Activated naive CD4-positive, alpha-beta T cell treated with anti-CD3 and anti-CD28 coated beads, Interleukin-2, amount 50 U/mL, for 72 hours (primary cell): ENCODE data around the gene LARP4B. TPM values are rescaled to one million over a fixed set of nuclear protein-coding genes. Genes with fewer than 3 reads are reported as not detected.

Experiments used
- ATAC-seq, 2 donors: fragments of 150-1000 bp; cut with Tn5 transposase; 2 replicates each; pipeline ENCODE4 v1.10.0; 2021; ENCODE audit warnings: mild to moderate bottlenecking in 2 of 2, moderate library complexity in 2 of 2
- DNase-seq, 2 donors: peaks; one replicate each; pipeline ENCODE4 v3.0.0; 2021 to 2022; ENCODE audit warnings: low spot score in 2 of 2
- H3K27ac Mint-ChIP-seq, 2 donors: one replicate each; pipeline ENCODE4 v1.8.0; 2022; ENCODE audit warnings: mild to moderate bottlenecking in 2 of 2, mixed read lengths in 2 of 2
- H3K36me3 Mint-ChIP-seq, 2 donors: one replicate each; pipeline ENCODE4 v1.8.0; 2022; ENCODE audit warnings: mixed read lengths in 2 of 2
- H3K9me3 Mint-ChIP-seq, 2 donors: one replicate each; pipeline ENCODE4 v1.8.0; 2022; ENCODE audit warnings: mixed read lengths in 2 of 2
- total RNA-seq, 2 donors: library from RNA; stranded (reverse); gene quantifications; one replicate each; pipeline ENCODE4 v1.2.3, GENCODE V29; 2022

LARP4B gene
- total RNA-seq, 2 donors from 2014 or later, result 87.4 to 122 TPM

DNA sequence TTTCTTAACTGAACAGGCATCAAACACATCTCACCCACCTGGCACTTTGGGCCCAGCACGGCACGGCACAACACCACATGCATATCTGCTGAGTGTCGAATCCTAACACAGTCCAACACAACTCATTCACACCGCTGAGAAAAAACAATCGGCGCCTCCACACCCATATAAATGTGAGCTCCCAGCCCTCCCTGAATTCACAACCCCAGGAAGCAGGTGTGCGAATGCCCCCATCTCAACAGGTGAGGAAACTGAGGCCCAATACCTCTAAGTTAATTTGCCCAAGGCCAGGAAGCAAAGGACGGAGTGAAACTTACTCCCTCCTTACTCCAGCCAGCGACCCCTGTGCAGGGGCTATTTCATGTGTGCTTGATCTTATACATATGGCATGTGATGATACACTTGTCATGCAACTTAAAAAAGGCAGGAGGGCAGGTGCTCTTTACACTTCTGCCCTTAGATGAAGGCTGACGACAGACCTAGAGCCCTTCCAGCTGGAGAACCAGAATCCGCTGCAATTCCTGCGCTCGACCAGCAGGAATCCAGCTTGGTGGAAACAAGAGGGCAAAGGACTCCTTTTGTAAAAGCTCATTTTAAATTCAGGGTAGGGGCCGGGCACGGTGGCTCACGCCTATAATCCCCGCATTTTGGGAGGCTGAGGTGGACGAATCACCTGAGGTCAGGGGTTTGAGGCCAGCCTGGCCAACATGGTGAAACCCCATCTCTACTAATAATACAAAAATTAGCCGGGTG lies 116.0 kb downstream of the LARP4B start:
- peaks cover 6 to 18% of the 10 kb centered on the region in 2 donors for H3K36me3 Mint-ChIP-seq
- no peaks in the 10 kb centered on the region for H3K9me3 Mint-ChIP-seq
- DNase-seq, result no peak
- no peak for ATAC-seq
- H3K27ac Mint-ChIP-seq, result peak overlapping the region in 1 of 2 donors; percentile 74

DNA sequence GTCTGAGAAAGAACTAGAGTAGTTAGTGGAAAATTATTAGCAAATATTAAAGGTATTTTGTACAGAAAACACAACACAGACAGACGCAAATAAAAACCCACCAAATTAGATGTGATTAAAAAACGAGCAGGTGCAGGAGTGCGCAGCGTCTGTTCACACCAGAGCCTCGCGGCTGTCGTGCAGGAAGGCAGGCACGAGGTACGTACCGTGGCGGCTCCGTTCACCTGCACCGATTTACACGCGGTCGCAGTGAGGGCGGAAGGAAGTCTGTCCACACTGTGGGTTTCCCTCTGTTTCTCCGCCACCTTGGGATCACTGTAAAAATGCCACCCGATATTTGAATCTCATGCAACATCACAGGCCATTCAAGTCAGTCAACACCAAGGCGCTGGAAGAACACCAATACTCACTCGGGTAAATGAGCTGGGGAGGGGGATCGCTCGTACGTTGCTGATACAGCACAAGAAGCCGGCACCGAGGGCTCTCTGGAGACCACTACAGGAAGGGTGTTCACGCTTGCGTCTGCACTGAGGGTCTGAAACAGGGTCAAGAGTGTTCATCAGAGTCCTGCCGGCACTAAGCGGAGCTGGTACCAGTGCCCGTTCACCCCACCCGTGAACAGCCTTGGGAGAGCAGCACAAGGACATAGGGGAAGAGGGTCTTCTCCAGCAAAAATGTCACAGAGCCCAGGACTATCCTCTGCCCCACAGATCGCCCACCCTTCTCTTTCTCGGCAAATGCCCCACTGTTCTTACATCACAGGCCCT lies 116.8 kb downstream of the LARP4B start:
- peak overlapping the region in 1 of 2 donors; percentile 50 for H3K27ac Mint-ChIP-seq
- no peaks in the 10 kb centered on the region for H3K9me3 Mint-ChIP-seq

DNA sequence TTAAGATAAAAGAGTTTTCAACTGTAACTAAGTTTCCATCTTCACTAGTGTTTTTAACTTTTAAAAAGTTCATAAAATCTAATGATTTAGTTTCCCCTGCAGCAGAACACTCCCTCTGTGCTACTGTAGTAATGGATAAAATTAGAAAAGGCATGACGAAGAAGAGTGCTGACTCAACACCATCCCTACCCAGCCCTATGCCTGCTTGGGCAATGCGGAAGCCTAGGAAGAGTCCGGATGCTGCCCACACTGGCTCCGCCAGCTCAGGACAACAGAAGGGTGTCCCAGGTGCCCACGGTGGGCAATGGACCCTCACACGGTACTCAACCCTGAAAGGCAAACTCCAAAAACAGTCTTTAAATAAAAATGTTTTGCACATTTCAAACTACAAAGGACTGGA lies 118.2 kb downstream of the LARP4B start:
- Mint-ChIP-seq H3K9me3 (no peaks in the 10 kb centered on the region), H3K36me3 (peaks cover 6 to 14% of the 10 kb centered on the region in 2 donors), H3K27ac (no peak overlapping the region)
- DNase-seq, result no peak
- ATAC-seq, result no peak

More for the DNA sequence above, 116.8 kb downstream of the LARP4B start:
- no peak for ATAC-seq
- peaks cover 6 to 18% of the 10 kb centered on the region in 2 donors for H3K36me3 Mint-ChIP-seq
- no peak for DNase-seq

DNA sequence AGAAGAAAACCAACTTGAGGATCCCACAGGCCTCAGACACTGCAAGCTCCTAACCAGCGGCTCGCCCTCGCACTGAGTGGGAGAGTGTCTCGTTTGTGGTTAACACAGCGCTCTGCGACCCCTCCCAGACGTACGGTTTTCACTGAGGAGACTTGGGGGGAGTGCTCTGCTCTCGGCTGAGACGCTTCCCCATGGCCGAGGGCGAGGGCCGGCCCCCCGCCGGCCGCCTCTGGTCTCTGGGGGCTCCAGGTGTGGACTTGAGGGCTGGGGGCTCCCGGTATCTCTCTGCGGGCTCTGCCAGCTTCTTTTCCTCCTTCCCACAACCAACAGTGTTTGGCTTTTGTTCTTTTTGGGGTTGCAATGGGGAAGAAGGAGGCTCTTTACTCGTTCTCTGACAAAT lies 118.7 kb downstream of the LARP4B start:
- H3K9me3 Mint-ChIP-seq, result no peaks in the 10 kb centered on the region
- H3K36me3 Mint-ChIP-seq, result peaks cover 6 to 14% of the 10 kb centered on the region in 2 donors
- no peak for DNase-seq
- H3K27ac Mint-ChIP-seq, result no peak overlapping the region
- ATAC-seq, result no peak

DNA sequence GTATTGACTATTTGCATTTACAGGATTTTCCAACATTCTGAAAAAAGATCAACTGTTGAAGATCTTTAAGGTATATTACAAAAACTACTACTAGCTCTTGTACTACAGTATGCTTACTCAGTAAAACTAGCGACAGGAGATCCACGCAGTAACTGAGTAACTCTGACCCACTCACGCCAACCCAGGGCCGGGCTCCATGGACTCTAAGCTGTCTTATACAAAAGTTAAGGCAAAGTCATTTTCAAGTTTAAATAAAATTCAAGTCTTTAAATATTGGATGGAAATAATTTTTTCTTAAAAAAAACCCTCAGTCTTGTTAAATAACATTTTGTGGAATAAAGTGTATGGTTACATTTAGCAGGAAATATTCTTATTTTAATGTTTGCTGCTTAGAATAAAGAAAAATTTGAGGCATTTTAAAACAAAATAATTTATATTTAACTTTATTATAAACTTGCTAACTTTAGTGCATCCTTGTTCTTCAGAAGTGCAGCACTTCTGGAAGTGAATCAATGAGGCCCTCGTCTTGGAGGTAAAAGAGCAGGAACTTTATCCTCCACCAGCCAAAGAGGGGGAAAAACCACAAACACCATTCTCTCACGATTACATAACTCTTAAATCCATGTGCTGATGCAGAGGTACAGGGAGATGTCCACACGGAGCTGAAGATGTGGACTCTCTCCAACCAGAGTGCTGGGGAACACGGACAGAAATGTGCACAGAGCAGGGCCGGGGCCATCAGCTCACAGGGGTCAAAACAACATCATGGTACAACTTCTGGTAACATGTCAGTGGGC lies 119.9 kb downstream of the LARP4B start:
- no peak for ATAC-seq
- Mint-ChIP-seq H3K9me3 (no peaks in the 10 kb centered on the region), H3K36me3 (peaks cover 9 to 18% of the 10 kb centered on the region in 2 donors), H3K27ac (peak overlapping the region in 1 of 2 donors; percentile 50)
- no peak for DNase-seq

DNA sequence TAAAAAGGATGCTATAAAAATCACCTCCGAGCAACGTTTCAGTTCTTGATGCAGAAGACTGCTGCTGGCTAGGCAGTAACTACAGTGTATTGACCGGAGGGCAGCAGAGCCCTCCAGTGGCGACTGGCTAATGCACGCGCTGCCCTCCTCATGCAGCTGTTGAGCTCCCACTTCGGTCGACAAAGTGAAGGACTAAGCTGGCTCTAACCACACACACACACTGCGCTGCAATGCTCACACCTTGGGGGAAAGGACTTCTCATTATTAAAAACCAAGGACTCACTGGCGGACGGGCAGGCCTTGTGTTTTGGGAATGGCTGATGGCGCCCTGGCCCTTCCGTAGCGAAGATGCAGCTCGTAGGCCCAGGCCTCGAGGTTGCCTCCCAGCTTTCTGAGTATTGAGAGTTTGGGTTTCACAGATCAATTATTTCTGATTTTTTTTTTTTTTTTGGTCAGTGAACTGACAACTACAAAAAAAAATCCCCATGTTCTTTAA lies 121.1 kb downstream of the LARP4B start:
- no peaks in the 10 kb centered on the region for H3K9me3 Mint-ChIP-seq
- H3K36me3 Mint-ChIP-seq, result peaks cover 12 to 18% of the 10 kb centered on the region in 2 donors
- DNase-seq (no peak), ATAC-seq (no peak)
- no peak overlapping the region for H3K27ac Mint-ChIP-seq

DNA sequence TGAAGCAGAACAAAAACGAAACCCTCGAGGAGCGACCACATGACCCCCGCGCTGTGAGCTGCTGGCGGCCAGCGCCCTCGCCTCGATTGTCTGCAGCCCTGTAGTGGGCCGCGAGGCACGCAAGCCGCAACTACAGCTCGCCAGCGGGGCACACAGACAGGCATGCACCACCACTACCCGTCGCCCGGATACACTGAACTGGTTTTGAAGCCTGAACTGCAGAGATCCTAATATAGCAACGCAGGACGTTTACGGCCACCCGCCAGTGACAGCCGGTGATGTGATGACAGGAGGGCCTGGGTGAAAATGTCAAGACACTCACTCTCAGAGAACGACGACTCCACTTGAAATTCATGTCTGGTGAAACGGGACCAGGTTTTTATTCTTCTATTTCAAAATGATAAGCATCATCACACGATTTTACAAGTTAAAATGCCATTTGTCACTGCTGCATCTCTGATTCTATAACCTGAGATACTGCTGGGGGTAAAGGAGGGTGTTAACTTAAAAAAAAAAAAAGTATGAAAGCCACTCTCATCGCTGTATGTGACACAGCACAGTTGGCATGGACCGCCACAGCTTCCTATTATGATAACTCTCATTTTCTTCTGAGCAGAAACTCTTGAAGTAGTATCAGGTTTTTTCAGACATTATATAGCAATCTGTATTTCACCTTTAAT lies 121.7 kb downstream of the LARP4B start:
- Mint-ChIP-seq H3K9me3 (no peaks in the 10 kb centered on the region), H3K36me3 (peaks cover 12% of the 10 kb centered on the region in 2 donors), H3K27ac (no peak overlapping the region)
- ATAC-seq, result no peak
- DNase-seq, result no peak

DNA sequence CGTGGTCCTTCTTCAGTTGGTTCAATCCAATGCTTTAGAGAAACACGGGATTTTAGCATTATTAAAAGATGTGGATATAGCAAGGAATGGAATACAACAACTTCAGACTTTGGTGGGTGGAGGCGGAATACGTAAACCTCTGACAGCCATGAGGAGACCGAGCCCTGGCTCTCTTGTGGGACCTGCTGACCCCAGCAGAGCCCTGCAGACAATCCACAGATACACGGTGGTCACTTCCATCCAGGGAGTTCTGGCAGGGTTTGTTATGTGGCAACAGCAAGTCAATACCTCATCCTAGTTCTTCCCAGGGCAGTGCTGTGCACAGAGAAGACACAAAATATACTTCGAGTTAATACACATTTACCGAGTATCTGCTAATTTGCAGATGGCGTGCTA lies 123.5 kb downstream of the LARP4B start:
- DNase-seq (no peak), ATAC-seq (no peak)
- Mint-ChIP-seq H3K9me3 (no peaks in the 10 kb centered on the region), H3K36me3 (peaks cover 6% of the 10 kb centered on the region in 2 donors), H3K27ac (peak overlapping the region in 1 of 2 donors; percentile 45)

DNA sequence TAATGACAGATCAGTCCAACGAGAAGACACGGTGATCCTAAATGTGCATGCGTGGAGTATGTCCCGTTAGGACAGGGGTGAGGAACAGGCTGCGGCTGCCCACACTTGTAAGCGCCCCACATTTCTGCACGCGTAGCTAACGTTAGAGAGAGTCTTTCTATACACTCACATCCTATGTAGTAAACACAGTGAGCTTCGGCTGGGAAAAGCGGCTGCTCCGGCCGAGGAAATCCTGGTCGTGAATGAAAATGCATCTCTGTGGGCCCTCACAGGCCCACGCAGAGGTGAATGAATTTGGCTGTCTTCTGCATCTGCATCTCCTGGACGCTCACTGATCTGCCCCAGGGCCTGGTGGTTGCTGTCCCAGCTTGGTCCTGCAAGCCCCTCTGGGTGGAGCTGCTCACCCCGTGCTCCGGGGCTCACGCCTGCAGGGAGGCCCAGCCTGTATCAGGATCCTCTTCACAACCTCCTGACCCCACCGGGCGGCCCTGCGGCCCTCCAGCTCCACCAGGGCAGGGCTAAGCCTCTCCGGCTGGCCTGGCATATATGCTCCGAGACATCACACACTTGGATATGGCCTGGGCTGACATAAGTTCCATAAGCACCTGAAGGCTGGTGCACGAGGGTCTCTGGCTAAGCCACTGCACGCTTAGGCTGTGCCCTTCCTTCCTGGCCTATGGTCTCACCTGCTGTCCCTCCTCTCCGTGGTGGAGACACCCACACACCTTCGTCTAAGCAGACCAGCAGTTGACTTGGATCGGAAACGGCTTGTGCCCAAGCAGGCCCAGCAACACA lies 124.1 kb downstream of the LARP4B start:
- DNase-seq, result no peak
- no peak overlapping the region for H3K27ac Mint-ChIP-seq
- ATAC-seq, result peak in 1 of 2 donors; percentile 11
- H3K36me3 Mint-ChIP-seq, result peaks cover 6% of the 10 kb centered on the region in 2 donors
- H3K9me3 Mint-ChIP-seq, result no peaks in the 10 kb centered on the region

DNA sequence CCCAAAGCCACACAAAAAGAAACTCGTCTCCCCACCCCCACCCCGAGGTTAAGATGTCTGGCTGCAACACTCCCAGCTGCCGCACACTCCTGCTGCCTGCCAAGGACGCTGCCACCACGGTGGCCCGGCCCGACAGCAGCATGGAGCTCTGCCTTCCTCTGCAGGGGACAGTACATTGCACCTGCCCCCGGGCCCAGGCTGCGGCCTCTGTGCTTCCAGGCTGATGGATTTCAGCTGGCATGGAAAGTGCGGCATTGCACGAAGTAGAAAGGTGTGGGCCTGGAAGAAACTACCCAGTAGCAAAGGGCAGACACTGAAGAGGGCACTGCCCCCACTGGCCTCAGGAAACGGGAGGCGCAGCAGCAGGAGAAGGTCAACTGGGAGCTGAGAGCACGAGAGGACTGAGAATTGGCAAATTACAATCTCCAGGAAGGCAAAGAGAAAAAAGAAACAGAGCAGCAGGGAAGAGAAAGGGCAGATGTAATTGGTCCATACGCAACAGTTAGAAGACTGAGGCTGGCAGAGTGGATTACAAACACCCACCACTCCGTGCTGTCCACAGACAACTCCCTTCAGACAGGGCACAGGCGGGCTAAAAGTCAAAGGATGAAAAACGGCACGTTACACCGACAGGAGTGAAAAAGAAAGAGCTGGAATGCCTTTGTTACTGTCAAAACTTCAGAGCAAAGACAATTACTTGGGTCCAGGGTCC lies 124.9 kb downstream of the LARP4B start:
- no peak for DNase-seq
- Mint-ChIP-seq H3K36me3 (peaks cover 6% of the 10 kb centered on the region in 2 donors), H3K9me3 (no peaks in the 10 kb centered on the region), H3K27ac (no peak overlapping the region)
- no peak for ATAC-seq

DNA sequence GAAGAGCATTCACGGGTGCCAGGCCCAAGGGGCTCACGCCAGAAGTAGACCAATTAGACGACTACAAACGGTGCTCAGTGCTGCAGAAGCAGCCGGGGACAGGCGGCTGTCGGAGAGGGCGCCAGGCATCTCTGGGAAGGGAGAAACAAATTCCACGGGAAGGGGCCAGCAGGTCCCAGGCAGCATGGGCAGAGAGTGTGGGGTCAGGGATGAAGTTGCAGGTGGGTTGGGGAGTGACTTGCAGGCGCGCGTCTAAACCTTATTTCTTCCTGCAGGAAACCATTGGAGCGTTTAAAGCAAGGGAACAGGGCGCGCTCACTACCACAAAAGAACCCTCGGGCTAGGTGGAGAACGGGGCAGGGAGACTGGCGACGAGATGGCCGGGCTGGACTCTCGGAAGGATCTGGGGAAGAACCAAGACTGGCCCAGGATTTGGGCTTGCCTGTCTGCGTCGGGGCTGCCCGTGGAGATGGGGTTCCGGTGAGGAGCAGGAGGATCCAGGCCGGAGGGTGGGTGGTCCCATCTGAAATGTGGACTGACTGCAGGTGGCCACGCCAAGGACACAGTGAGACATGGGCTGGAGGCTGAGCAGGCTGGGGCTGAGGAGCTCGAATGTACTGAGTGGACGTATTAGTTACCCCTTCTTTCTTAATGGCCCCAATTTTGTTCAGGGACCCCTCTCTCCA lies 125.7 kb downstream of the LARP4B start:
- H3K27ac Mint-ChIP-seq, result peak overlapping the region in 1 of 2 donors; percentile 75
- peaks cover 6% of the 10 kb centered on the region in 2 donors for H3K36me3 Mint-ChIP-seq
- ATAC-seq (no peak), DNase-seq (no peak)
- H3K9me3 Mint-ChIP-seq, result no peaks in the 10 kb centered on the region

DNA sequence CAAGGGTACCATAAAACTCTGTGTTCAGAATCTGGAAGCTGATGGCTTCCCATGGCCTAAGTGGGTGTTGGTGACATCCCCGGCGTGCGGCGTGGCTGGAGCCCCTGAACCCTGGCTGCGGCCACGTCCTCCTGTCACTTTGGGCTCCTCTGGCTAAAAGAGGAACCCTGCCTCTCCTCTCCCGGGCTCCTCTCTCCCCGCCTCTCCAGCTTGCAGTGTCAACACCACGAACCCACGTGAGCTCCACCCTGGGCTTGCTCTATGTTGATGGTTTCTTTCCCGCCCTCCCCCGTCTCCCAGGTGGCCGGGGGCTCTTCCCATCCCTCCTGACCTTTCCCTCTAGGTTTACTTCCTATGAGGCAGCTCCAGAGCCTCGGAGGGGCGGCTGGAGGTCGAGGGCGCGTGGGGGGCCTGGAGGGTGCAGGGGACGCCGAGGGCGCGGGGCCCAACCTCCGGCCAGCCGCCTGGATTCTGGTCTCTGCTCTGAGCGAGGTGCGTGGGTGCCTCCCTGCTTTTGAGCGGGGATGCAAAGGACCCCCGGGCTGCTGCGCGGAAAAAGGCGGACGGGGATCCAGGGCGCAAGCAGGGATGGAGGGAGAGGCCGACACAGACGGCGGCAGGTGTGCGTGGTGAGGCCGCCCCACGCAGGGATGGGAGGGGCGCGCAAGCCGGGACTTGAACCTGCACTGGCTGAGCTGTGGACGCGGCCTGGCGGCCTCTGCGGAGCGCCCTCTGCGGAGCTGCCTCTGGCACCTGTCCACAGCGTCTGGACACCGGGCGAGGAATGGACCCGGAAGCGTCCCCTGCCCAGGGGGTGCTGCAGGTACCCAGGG lies 126.5 kb downstream of the LARP4B start:
- Mint-ChIP-seq H3K9me3 (peaks cover 0 to 2% of the 10 kb centered on the region in 2 donors), H3K36me3 (peaks cover 6% of the 10 kb centered on the region in 2 donors), H3K27ac (peak overlapping the region; percentile 55 to 75)
- no peak for DNase-seq
- no peak for ATAC-seq

DNA sequence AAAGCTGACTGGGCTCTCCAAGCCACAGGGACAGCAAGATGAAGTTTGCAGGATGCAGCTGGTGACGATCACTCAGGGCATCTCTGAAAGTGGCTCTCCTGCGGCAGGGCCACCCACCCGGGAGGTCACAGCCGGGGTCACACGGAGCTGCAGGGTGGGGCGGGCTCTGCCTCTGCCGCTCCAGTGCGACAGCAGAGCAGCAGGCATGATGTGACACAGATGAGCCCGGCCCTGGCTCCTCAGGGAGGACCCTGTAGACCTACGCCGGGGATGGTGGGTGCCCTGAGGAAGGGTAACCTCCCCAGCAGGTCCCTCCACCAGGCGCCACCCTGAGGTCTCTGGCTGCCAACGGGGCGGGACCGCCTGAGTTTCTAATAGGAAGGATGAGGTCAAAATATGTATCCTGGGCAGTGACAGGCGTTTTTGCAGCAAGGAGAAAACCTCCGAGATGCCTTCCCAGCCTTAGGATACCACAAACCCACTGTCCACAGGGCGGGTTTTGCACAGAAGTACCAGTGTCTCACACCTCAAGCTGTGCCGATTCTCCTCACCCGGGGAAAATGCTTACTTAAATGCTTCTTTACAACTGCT lies 127.2 kb downstream of the LARP4B start:
- Mint-ChIP-seq H3K27ac (peak overlapping the region in 1 of 2 donors; percentile 87), H3K36me3 (peaks cover 8 to 13% of the 10 kb centered on the region in 2 donors), H3K9me3 (peaks cover 2 to 7% of the 10 kb centered on the region in 2 donors)
- DNase-seq (no peak), ATAC-seq (peak in 1 of 2 donors; percentile 12)
